Activated naive CD8-positive, alpha-beta T cell treated with anti-CD3 and anti-CD28 coated beads, Interleukin-2, amount 50 U/mL, for 16 hours (primary cell): ENCODE data around the gene OPCML.

Experiments used
- DNase-seq: peaks from one replicate; pipeline ENCODE4 v3.0.0-alpha.2; 2020; ENCODE audit warnings: low read depth, low spot score

The OPCML gene

DNA sequence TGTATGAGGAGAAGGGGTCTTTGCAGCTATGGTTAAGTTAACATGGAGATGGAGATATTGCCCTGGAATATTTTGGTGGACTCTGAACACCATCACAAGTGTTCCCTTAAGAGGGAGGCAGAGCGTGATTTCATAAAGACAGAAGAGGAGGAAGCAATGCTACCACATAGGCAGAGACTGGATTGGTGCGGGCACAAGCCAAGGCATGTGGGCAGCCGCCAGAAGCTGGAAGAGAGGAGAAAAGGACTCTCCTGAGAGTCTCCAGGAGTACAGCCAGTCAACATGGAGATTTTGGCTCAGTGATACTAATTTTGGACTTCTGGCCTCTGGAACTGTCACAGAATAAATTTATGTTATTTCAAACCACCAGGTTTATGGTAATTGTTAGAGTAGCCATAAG lies 231.6 kb downstream of the OPCML start:
- no peak for DNase-seq

DNA sequence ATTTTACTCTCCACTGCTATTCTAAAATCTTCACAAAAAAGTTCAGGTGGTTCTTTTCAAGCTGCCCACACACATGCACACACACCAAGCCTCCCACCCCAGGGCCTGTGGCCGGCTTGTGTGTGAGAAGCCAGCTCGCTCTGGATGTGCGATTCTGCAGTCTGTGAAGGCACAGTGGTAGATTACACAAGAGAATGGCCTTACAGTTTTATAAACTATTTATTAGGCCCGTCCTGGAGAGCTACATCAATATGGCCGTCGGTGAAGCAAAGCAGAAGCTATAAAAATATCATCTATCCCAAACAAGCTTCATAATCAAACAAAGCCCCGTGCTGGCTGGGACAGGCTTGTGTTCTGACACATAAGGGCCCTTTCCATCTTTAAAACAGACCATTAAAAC lies 240.5 kb downstream of the OPCML start:
- no peak for DNase-seq

DNA sequence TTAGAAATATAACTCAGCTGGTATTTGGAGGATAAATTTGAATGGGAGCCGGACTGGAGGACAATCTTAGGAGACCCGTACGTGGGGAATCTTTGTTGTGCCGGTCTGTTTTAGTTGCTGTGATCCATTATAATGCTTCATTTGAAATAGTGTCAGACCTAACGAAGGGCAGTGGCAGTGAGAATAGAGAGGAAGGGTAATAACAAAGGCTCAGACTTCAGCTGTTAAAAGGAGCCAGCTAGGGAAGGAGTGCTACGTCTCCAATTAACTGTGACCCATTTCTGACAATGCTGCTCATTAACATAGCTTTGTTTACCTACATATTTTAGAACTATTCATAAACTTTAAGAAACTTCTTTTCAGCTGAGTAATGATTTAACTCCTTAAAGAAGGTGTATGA lies 246.9 kb downstream of the OPCML start:
- DNase-seq, result no peak

DNA sequence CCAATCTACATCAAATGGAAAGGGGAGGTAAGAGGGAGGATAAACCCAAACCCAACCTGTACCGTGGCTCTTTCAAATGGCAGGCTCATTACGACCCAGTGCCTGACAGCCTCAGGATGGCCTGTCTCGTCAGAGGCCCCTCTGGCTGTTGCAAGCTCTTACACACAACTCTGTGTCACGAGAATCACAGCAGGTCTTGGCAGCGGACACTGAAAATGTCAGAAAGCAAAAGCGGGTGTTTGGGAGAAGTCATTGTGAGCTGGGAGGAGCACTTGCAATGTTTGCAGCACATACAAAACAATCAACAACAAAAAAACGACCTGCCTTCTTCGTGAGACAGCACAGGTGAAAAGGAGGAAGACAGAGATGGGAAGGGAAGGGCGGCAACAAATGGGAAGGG lies 248.1 kb downstream of the OPCML start:
- DNase-seq, result no peak

DNA sequence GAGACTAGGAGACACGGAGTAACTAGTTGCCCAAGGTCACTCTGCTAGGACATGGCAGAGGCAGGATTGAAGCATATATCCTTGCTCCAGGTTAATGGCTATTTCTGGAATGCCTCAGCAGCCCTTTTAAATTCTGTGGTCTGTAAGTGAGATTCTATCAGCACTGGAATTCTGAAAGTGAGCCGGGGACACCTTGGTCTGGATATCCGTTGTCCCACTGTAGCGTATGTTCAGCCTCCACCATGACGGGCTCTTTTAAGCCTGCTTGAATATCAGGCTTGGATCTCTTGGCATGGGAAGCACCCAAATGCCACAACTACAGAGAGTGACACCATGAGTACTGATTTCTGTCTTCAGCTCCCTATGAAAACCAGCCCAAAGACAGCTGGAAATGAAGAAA lies 254.4 kb downstream of the OPCML start:
- no peak for DNase-seq

DNA sequence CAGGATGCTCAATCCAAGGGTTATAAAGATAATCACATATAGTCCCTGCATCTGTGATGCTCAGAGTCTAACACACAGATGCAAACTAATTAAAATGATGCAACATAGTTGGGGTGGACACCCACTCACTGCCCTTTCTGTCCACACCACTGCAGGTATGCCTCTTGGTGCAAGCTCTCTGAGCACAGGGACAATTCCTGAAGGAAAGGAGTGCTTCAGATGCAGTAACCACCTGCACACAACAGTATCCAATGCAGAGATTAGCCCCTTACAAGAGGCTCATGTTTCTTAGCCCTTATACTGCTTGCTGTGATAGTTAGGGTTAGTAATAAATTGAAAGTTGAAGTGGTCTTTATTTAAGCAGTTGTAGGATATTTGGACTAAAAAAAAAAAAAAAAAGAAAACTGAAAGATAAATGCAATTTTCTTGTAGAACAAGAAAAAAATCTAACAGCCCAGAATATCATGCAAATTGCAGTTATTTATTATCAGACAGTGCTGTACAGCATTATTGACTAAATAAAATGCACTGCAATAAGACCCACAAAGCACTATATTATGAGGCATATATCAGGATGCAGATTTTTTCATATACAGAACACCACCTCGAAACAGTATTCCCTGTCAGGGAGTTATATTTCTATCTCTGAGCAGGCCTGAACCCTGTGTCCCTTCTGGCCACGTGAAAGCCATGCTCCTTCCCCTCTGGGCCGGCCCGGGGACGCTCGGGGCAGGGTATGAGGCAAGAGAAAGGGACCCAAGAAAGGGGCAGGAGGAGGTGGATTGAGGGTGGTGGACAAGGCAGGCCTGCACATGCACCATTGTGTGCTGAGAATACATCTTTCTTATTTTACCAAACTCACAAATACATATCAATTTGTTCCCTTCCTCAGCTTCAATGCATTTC lies 260.2 kb downstream of the OPCML start:
- DNase-seq, result no peak

DNA sequence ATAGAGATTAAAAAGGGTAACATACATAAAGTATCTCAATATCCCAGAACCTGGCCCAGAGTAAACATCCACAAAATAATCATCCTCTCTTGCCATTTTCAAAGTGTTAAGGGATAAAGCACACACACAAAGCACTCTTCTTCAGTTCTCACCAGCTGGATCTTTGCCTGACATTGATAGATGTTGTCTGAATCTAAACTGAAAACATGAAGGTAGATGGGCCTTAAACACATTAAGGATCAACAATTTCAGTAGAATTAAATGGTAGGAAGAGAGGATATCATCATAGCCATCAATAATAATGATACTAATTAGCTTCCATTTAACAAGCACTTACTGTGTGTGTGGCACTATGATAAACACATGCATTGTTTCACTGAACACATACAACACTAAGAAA lies 261.1 kb downstream of the OPCML start:
- DNase-seq, result no peak

DNA sequence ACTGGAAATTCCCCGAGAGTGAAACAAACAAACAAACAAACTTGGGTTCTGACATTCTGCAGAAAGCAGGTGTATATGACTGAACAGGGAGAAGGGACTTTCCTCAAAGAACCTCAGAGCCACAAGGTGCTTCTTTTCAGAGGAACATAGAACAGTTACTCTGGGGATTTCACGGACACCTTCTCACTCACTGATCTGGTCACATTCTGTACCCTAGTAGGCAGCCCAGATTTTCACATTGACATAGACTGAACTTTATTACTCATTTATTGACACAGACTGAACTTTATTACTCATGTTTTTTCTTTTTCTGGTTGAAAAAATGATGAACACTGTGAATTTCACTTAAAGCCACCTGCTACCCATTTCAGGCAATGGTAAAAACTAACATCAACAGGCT lies 263.0 kb downstream of the OPCML start:
- DNase-seq, result no peak

DNA sequence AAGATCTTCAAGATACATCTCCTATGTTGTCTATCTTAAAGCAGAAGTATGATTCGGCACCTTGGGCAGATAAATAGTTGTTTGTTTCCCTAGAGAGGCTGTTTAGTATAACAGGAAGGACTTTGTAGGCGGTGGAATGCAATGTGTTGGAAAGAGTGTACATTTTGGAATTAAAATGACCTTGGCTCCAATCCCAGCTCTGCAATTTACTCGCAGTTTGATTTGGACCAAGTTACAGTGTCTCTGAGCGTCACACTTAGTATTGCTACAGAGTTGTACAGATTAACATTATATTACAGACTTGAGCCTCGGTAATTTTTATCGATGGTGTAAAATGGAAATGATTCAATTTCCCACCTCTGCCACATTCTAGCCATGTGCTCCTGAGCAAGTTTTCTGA lies 265.3 kb downstream of the OPCML start:
- no peak for DNase-seq

DNA sequence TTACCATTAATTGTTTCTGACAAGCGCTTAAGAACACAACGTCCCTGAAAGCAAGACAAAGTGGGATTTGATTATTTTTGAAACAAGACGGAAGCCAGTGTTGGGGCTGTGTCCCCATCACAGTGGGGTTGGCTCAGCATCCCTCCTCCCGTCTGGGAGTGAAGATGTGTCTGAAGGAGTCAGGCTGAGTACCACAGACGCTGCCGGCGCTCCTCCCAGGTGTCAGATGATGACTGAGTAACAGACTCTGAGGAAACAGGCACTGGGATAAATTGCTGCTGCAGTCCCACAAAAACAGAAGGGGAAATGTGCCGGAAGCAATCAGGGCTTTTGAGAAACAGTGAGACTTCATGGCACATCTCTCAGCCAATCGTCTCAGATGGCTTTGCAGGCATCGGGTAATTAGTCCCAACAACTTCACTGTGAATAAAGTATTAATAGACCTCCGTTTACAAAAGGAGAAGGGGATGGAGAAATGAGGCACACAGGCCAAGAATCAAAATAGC lies 266.7 kb downstream of the OPCML start:
- no peak for DNase-seq

DNA sequence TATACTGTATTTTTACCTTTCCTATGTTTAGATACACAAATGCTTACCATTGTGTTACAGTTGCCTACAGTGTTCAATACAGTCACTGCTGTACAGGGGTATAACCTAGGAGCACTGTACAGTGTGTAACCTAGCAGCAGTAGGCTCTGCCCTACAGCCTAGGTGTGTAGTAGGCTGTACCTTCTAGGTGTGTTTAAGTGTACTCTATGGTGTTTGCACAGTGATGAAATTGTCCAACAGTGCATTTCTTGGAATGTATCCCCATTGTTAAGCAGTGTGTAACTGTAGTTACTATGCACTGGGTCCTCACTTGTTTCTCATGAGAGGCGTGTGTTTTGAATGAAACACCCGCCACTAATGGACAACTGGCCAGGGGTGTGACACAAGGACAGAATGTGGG lies 269.0 kb downstream of the OPCML start:
- no peak for DNase-seq

DNA sequence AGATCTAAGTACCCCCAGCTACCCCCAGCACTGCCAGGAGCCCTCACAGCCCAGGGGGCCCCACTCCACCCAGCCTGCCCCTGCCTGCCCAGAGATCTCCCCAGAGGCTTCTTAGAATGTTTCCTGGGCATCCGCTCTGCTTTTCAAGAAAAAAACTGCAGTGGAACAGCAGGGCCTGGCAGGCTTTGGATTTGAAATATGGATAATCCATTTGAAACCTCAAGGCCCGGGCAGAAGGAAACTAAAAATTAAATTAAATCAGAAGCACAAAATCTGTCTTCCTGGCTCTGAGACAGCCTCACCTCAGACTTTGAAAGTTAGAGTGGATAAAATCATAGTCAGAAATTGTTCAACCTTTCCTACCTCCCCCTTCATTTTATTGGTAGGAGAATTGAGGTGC lies 273.6 kb downstream of the OPCML start:
- DNase-seq, result no peak

DNA sequence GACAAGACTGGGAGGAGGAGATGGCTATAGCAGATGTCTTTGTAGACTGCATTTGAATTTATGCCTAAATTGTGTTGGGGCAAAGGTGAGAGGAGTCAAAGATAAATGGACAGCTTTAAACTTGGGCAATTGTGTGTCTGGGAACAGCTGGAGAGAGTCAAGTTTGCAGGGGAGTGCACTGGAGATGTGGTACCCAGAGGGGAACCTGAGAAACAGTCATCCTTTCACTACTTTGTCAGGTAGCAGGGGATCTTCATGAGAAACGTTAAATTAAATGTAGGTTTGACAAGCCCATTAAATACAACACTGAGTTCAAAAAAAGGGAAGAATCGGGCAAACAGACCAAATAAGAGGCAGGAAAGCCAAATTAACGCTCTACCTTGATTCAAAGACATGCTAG lies 277.7 kb downstream of the OPCML start:
- no peak for DNase-seq

DNA sequence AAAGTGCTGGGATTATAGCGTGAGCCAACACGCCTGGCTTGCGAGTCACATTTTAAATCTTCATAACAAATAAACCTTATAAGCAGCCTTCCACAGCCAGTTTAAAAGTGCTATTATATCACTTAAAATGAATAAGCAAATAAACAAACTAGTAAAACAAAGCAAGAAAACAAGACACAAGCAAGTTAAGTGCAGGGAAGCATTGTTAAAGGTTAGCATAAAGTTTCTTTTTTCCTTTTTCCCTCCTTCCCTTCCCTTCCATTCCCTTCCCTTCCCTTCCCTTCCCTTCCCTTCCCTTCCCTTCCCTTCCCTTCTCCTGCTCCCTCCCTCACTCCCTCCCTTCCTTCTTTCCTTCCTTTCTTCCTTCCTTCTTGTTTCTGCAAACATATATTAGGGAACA lies 278.7 kb downstream of the OPCML start:
- DNase-seq, result no peak

DNA sequence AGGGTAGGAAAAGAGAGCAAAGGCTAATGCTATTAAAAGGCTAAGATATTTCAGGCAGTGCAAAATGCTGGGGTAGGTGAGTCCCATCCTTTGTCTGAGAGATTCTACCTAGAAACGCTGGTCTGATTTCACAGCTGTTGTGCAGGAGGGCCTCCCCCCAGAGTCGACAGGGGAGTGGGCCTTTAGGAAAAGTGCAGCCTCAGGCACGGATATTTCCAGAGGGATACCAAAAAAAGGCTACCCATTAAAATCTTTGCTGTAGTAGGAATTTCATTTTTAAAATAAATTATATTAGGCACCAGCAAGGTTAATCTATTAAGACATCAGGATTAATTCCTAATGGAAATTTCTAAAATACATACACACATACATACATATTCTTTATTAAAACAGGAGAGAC lies 280.5 kb downstream of the OPCML start:
- no peak for DNase-seq

DNA sequence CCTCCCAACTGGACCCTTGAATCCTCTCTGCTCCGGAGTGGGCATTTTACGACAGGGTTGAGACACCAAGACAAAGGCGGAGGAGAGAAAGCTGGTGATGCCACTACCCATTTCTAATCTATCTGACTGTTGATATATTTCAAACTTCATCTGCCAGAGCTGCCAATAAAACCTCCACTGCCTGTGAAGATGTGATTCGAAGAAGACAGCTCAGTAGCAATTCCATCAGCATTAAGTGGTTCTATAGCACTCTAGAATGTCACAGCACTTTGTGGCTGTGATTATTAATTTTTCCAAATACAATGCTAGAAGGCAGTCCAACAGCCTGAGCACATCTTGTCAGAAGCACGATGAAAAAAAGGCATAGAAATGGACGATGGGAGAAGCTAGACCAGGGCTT lies 282.8 kb downstream of the OPCML start:
- no peak for DNase-seq

DNA sequence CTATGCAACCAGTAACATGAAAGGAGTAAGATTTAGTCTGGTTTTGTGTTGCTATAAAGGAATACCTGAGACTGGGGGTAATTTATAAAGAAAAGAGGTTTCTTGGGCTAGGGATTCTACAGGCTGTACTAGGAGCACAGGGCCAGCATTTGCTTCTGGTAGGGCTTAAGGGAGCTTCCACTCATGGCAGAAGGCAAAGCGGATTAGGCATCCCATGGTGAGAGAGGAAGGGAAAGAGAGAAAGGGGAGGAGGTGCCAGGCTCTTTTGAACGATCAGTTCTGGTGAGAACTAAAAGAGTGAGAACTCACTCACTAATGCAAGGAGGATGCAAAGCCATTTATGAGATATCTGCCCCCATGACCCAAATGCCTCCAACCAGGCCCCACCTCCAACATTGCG lies 283.2 kb downstream of the OPCML start:
- no peak for DNase-seq

DNA sequence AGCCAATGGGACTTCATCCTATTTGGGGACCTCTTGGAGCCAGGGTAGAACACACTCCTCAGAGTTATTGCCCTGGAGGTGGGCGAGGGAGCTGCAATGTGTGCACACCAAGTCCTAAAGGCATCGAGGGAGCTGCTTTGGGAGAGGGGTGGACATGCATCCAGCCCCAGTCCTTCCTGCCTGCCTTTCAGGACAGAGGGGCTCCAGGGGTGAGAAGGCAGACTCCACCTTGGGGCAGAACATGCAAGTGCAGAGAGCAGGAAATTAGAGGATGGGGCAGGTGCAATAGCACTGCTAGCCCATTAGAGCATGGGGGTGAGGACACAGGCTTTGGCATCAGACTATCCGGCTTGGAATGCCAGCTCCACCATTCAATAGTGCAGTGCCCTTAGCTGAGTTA lies 288.5 kb downstream of the OPCML start:
- DNase-seq, result no peak

DNA sequence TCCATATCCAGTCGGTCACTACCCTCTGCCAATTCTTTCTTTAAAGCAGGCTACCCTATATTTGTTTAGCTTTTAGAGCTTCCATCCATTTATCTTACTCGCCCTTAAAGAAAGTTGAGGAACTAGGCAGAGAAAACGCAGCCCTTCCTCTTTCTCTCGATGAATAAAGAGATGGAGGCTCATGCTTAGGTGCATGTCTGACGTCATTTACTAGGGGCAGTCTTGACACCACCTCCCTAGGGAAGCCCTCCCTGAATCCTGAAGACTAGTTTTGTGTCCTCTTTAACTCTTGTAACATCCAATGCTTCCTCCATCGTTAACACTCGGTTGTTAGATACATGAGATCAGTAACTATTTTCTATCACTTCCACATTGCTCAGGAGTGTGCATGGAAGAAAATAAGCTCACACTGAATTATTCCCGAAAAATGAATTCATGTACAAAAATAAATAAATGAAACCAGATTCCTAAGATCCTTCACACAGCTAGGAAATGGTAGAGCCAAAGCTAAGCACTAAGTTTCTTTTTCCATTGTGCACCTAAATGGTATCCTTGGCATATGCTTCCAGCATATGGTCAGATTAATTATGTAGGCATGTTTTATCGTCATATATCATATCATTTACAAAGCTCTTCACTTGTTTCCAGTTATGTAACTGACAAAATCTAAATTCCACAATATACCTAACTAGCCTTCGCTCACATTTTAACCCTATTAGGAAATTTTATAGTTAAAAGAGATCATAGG lies 291.2 kb downstream of the OPCML start:
- no peak for DNase-seq

DNA sequence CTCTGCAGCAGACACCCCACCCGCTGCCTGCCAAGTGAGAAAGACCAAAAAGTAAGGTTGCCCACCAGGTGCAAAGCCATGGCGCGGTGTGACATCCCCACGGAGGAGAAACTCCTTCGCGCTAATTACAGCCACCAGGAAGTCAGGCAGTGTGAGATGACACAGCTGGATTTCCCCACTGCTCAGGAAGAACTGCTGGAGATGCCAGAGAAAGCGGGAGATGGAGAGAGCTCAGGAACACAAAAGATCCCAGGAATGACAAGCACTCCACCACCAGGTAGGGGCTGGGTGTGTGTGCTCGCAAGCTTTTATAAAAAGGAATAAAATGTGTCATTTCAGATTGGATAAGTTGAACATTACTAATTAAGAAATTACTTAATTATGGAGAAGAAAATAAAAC lies 292.7 kb downstream of the OPCML start:
- no peak for DNase-seq

DNA sequence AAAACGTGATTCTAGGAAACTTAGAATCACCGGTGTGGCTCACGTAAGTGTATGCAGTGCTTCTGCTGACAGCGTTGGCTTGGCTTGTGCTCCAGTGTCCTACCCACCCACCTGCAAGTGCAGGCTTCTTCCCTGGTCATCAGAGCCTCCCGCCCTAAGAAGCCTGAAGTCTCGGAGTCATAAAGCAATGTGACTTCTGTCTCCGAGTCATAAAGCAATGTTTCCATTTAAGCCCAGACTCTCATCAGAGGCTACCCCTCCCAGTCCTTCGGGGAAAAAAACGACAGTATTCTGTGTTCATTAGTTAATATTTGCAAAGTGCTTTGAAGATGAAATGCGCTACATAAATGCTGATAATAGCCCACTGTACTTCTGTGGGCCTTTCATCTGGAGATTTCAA lies 293.8 kb downstream of the OPCML start:
- DNase-seq, result no peak

DNA sequence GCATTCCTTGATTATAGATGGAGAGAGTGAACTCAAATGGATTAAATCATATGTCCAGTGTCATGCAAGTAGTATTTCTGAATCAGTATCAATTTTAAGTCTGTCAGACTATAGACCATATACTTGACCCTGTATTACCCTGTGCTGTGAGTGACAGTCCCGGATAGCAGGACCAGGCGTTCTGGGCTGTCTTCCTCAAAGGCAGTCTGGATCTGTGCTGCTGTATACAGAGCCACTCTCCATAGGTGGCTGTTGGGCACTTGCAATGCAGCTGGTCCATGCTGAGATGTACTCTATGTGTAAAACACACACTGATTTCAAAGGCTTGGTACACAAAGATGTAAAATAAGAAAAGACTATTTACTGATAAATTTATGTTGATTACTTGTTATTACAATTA lies 294.3 kb downstream of the OPCML start:
- DNase-seq, result no peak

DNA sequence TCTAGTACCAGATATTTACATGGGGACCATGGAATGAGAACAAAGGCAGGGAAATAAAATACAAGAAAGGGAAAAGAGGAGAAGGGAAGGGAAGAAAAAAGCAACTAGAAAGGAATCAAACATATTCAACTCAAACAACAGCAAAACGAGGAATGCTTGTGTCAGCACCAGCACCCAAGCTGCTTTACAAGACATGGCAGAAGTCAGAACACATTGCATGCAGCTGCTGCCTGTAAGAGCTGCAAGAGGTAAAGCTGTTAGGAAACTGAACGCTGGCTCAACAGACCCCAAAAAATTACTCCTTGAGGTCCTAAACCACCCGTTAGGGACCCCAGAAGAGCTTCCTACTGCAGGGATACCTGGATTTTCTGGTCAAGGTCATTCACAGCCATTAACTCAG lies 296.9 kb downstream of the OPCML start:
- DNase-seq, result no peak
